ENCODE measurements around the gene CD47. TPM values are rescaled to one million over a fixed set of nuclear protein-coding genes. Genes with fewer than 3 reads are reported as not detected.

Gene CD47
- total RNA-seq, 1 experiment from 2014 or later = 63.6 TPM

- H3K4me2 ChIP-seq (ENCODE audit: low read length) = no peak overlapping the region
These were observed 28.8 kb downstream of the CD47 start for GRCh38 chr3:108062051-108062450.

GRCh38 chr3:108060331-108060730 is 30.5 kb downstream of the CD47 start:
- DNase-seq = no peak
- CTCF ChIA-PET = no interaction called here
- Histone ChIP-seq H3F3A (ENCODE audit: low read length, unreplicated experiment) (no peaks in the 10 kb centered on the region), H4K20me1 (ENCODE audit: low read length) (no peaks in the 10 kb centered on the region), H3K27me3 (ENCODE audit: low read length) (no peaks in the 10 kb centered on the region), H3K9me3 (ENCODE audit: low read length) (no peaks in the 10 kb centered on the region), H3K9ac (ENCODE audit: low read length) (no peak overlapping the region), H3K4me1 (ENCODE audit: insufficient read depth, low read length) (no peaks in the 10 kb centered on the region), H3K36me3 (ENCODE audit: low read depth, low read length) (peaks cover 12% of the 10 kb centered on the region; the same call in 1 of the 2 replicates), H3K79me2 (ENCODE audit: low read length) (no peaks in the 10 kb centered on the region), H3K4me2 (ENCODE audit: low read length) (no peak overlapping the region), H3K4me3 (ENCODE audit: low read length) (no peak overlapping the region), H2AFZ (ENCODE audit: low read length) (no peak overlapping the region), H3K9me2 (replicated peaks; ENCODE audit: low read length) (no peaks in the 10 kb centered on the region), H3K27ac (ENCODE audit: low read length) (no peak overlapping the region)
- TF ChIP-seq CTCF (conservative IDR thresholded peaks at IDR 0.05; ENCODE audit: low read depth, low read length) (no peak), EZH2 (IDR thresholded peaks at IDR 0.05; ENCODE audit: low read length, unreplicated experiment) (no peak)
- no TSS peak for BruUV-seq (replicated peaks)
- POLR2A ChIA-PET (ENCODE audit: unreplicated experiment) = no interaction called here
- intact Hi-C loops (cut with micrococcal nuclease) = no loop called here
- no peak for ATAC-seq

More at GRCh38 chr3:108062051-108062450, 28.8 kb downstream of the CD47 start:
- ChIA-PET CTCF (interaction anchor here (0.6 kb wide), 1 partner anchor 770 kb away, joined by 4 read pairs; no protein-coding TSS in a partner anchor), POLR2A (ENCODE audit: unreplicated experiment) (no interaction called here)
- Histone ChIP-seq H3K9me3 (ENCODE audit: low read length) (no peaks in the 10 kb centered on the region), H3F3A (ENCODE audit: low read length, unreplicated experiment) (no peaks in the 10 kb centered on the region), H2AFZ (ENCODE audit: low read length) (no peak overlapping the region), H3K27me3 (ENCODE audit: low read length) (no peaks in the 10 kb centered on the region), H3K9ac (ENCODE audit: low read length) (no peak overlapping the region), H3K79me2 (ENCODE audit: low read length) (no peaks in the 10 kb centered on the region), H3K36me3 (ENCODE audit: low read depth, low read length) (peaks cover 13% of the 10 kb centered on the region; the same call in 1 of the 2 replicates), H3K9me2 (replicated peaks; ENCODE audit: low read length) (no peaks in the 10 kb centered on the region), H3K4me3 (ENCODE audit: low read length) (no peak overlapping the region), H4K20me1 (ENCODE audit: low read length) (no peaks in the 10 kb centered on the region), H3K4me1 (ENCODE audit: insufficient read depth, low read length) (no peaks in the 10 kb centered on the region), H3K27ac (ENCODE audit: low read length) (no peak overlapping the region)
- ATAC-seq = no peak
- intact Hi-C loops (cut with micrococcal nuclease) = no loop called here
- no peak for DNase-seq
- TF ChIP-seq EZH2phosphoT487 (IDR thresholded peaks at IDR 0.05; ENCODE audit: borderline replicate concordance, low read length) = no peak
- TF ChIP-seq EZH2 (IDR thresholded peaks at IDR 0.05; ENCODE audit: low read length, unreplicated experiment) = no peak
- no peak for TF ChIP-seq CTCF (conservative IDR thresholded peaks at IDR 0.05; ENCODE audit: low read depth, low read length)
- no TSS peak for BruUV-seq (replicated peaks)

GRCh38 chr3:108055931-108056330 is 34.9 kb downstream of the CD47 start:
- H3K79me2 ChIP-seq (ENCODE audit: low read length) = no peaks in the 10 kb centered on the region
- H3K27ac ChIP-seq (ENCODE audit: low read length) = no peak overlapping the region
- ATAC-seq = no peak
- H3K4me2 ChIP-seq (ENCODE audit: low read length) = no peak overlapping the region
- H3F3A ChIP-seq (ENCODE audit: low read length, unreplicated experiment) = no peaks in the 10 kb centered on the region
- no TSS peak for BruUV-seq (replicated peaks)
- H3K36me3 ChIP-seq (ENCODE audit: low read depth, low read length) = peaks cover 12% of the 10 kb centered on the region; the same call in 1 of the 2 replicates
- no peaks in the 10 kb centered on the region for H3K9me2 ChIP-seq (replicated peaks; ENCODE audit: low read length)
- no peak for DNase-seq
- no peaks in the 10 kb centered on the region for H3K27me3 ChIP-seq (ENCODE audit: low read length)
- intact Hi-C loops (cut with micrococcal nuclease) = no loop called here
- peaks cover 27% of the 10 kb centered on the region for H3K4me1 ChIP-seq (ENCODE audit: insufficient read depth, low read length)
- H3K9me3 ChIP-seq (ENCODE audit: low read length) = no peaks in the 10 kb centered on the region
- no peak overlapping the region for H3K4me3 ChIP-seq (ENCODE audit: low read length)
- H2AFZ ChIP-seq (ENCODE audit: low read length) = no peak overlapping the region
- CTCF ChIA-PET = no interaction called here
- TF ChIP-seq EZH2 (IDR thresholded peaks at IDR 0.05; ENCODE audit: low read length, unreplicated experiment) (no peak), EZH2phosphoT487 (IDR thresholded peaks at IDR 0.05; ENCODE audit: borderline replicate concordance, low read length) (no peak), CTCF (conservative IDR thresholded peaks at IDR 0.05; ENCODE audit: low read depth, low read length) (no peak)
- no peaks in the 10 kb centered on the region for H4K20me1 ChIP-seq (ENCODE audit: low read length)
- POLR2A ChIA-PET (ENCODE audit: unreplicated experiment) = no interaction called here
- no peak overlapping the region for H3K9ac ChIP-seq (ENCODE audit: low read length)

Data from PC-3 (cell line).